ENCODE data around the gene AGK.
A peak's percentile ranks its signal among the peaks of the same experiment; 100 is the strongest.

The AGK gene

GRCh38 chr7:141693082-141693481 lies 141.9 kb downstream of the AGK start:
- TF ChIP-seq SPI1 (IDR thresholded peaks at IDR 0.05; ENCODE audit: borderline replicate concordance, low read depth) (no peak), GABPA (IDR thresholded peaks at IDR 0.05; ENCODE audit: low read depth) (no peak), CTCF (IDR thresholded peaks at IDR 0.05; ENCODE audit: insufficient read depth, low read length) (no peak), REST (IDR thresholded peaks at IDR 0.05; ENCODE audit: insufficient replicate concordance, low read depth) (no peak), POLR2AphosphoS5 (IDR thresholded peaks at IDR 0.05; ENCODE audit: low read depth) (no peak)
- H3K27me3 ChIP-seq (ENCODE audit: insufficient read depth, poor library complexity, severe bottlenecking), result no peaks in the 10 kb centered on the region
- DNase-seq (ENCODE audit: low read depth in 1 of 2, low spot score in 1 of 2), result no peak
- H3K27ac ChIP-seq (replicated peaks), result no peak overlapping the region
- H3K4me3 ChIP-seq (replicated peaks; ENCODE audit: insufficient read depth, low read length), result no peak overlapping the region

GRCh38 chr7:141695803-141696289 lies 144.6 kb downstream of the AGK start:
- Histone ChIP-seq H3K27me3 (ENCODE audit: insufficient read depth, poor library complexity, severe bottlenecking) (no peaks in the 10 kb centered on the region), H3K27ac (replicated peaks) (no peak overlapping the region), H3K4me3 (replicated peaks; ENCODE audit: insufficient read depth, low read length) (no peak overlapping the region)
- DNase-seq (ENCODE audit: low read depth in 1 of 2, low spot score in 1 of 2), result no peak
- TF ChIP-seq SPI1 (IDR thresholded peaks at IDR 0.05; ENCODE audit: borderline replicate concordance, low read depth) (no peak), POLR2AphosphoS5 (IDR thresholded peaks at IDR 0.05; ENCODE audit: low read depth) (no peak), CTCF (IDR thresholded peaks at IDR 0.05; ENCODE audit: insufficient read depth, low read length) (no peak), GABPA (IDR thresholded peaks at IDR 0.05; ENCODE audit: low read depth) (no peak), REST (IDR thresholded peaks at IDR 0.05; ENCODE audit: insufficient replicate concordance, low read depth) (no peak)

- Histone ChIP-seq H3K27me3 (ENCODE audit: insufficient read depth, poor library complexity, severe bottlenecking) (no peaks in the 10 kb centered on the region), H3K4me3 (replicated peaks; ENCODE audit: insufficient read depth, low read length) (no peak overlapping the region), H3K27ac (replicated peaks) (no peak overlapping the region)
- TF ChIP-seq GABPA (IDR thresholded peaks at IDR 0.05; ENCODE audit: low read depth), result no peak
- TF ChIP-seq POLR2AphosphoS5 (IDR thresholded peaks at IDR 0.05; ENCODE audit: low read depth), result no peak
- TF ChIP-seq SPI1 (IDR thresholded peaks at IDR 0.05; ENCODE audit: borderline replicate concordance, low read depth), result peak; percentile 64; the same call in 1 of the 2 replicates
- TF ChIP-seq REST (IDR thresholded peaks at IDR 0.05; ENCODE audit: insufficient replicate concordance, low read depth), result no peak
- no peak for TF ChIP-seq CTCF (IDR thresholded peaks at IDR 0.05; ENCODE audit: insufficient read depth, low read length)
- no peak for DNase-seq (ENCODE audit: low read depth in 1 of 2, low spot score in 1 of 2)
Measured at GRCh38 chr7:141696348-141696747, 145.1 kb downstream of the AGK start.

Data from HL-60 (cell line).